Measurements from ENCODE around the gene BTBD9.
"Not testable (repeated sequence)": the region's sequence is repeated elsewhere in the genome, so short reads cannot be mapped to it uniquely, and the experiment has no call there.

BTBD9 gene

GRCh38 chr6:38367231-38367630, 272.5 kb downstream of the BTBD9 start:
- no peak for DNase-seq

GRCh38 chr6:38366234-38366633, 273.5 kb downstream of the BTBD9 start:
- DNase-seq, result no peak

- DNase-seq, result no peak
Measured at GRCh38 chr6:38364775-38365174, 275.0 kb downstream of the BTBD9 start.

GRCh38 chr6:38364127-38364526, 275.6 kb downstream of the BTBD9 start:
- DNase-seq, result no peak

- DNase-seq, result no peak
Measured at GRCh38 chr6:38355519-38355918, 284.2 kb downstream of the BTBD9 start.

- DNase-seq, result no peak
Measured at GRCh38 chr6:38354905-38355304, 284.8 kb downstream of the BTBD9 start.

- no peak for DNase-seq
Measured at GRCh38 chr6:38354037-38354381, 285.7 kb downstream of the BTBD9 start.

GRCh38 chr6:38353310-38354036, 286.3 kb downstream of the BTBD9 start:
- no peak for DNase-seq

GRCh38 chr6:38352636-38353035, 287.1 kb downstream of the BTBD9 start:
- no peak for DNase-seq

- peak; percentile 37 for DNase-seq
Measured at GRCh38 chr6:38350942-38351341, 288.8 kb downstream of the BTBD9 start.

- DNase-seq, result no peak
Measured at GRCh38 chr6:38350220-38350619, 289.5 kb downstream of the BTBD9 start.

GRCh38 chr6:38349795-38350194, 289.9 kb downstream of the BTBD9 start:
- DNase-seq, result peak; percentile 63

GRCh38 chr6:38349221-38349620, 290.5 kb downstream of the BTBD9 start:
- no peak for DNase-seq

- DNase-seq, result no peak
Measured at GRCh38 chr6:38348371-38348770, 291.4 kb downstream of the BTBD9 start.

GRCh38 chr6:38347829-38348228, 291.9 kb downstream of the BTBD9 start:
- DNase-seq, result not testable (repeated sequence)

- DNase-seq, result peak; percentile 59
Measured at GRCh38 chr6:38346291-38347079, 293.2 kb downstream of the BTBD9 start.

GRCh38 chr6:38345586-38345985, 294.1 kb downstream of the BTBD9 start:
- no peak for DNase-seq

- DNase-seq, result no peak
Measured at GRCh38 chr6:38341496-38341895, 298.2 kb downstream of the BTBD9 start.

GRCh38 chr6:38339914-38340313, 299.8 kb downstream of the BTBD9 start:
- DNase-seq, result no peak

- DNase-seq, result peak; percentile 59
Measured at GRCh38 chr6:38337819-38338465, 301.8 kb downstream of the BTBD9 start.

GRCh38 chr6:38336922-38337321, 302.8 kb downstream of the BTBD9 start:
- DNase-seq, result no peak

GRCh38 chr6:38326837-38327236, 312.9 kb downstream of the BTBD9 start:
- no peak for DNase-seq

GRCh38 chr6:38323216-38323615, 316.5 kb downstream of the BTBD9 start:
- no peak for DNase-seq

- DNase-seq, result no peak
Measured at GRCh38 chr6:38322138-38322537, 317.6 kb downstream of the BTBD9 start.
